BLaER1 treated with 17β-estradiol and CSF1 and Interleukin-3, amounts not matched to agents 10 nM and 100 nM (cell line): ENCODE measurements around the gene SLC9C1.

ENCODE experiments used
- H3K27ac ChIP-seq, 11 experiments: shearing (Covaris generic); formaldehyde crosslinking; 2 replicates each; pipeline ENCODE4 v1.8.1; 2022
- H3K27me3 ChIP-seq, 11 experiments: shearing (Covaris generic); formaldehyde crosslinking; 2 replicates each; pipeline ENCODE4 v1.8.1; 2022
- H3K36me3 ChIP-seq, 11 experiments: shearing (Covaris generic); formaldehyde crosslinking; 2 replicates each; pipeline ENCODE4 v1.8.1; 2022
- H3K4me1 ChIP-seq, 10 experiments: shearing (Covaris generic); formaldehyde crosslinking; 2 replicates each; pipeline ENCODE4 v1.8.1; 2022
- H3K4me2 ChIP-seq, 11 experiments: shearing (Covaris generic); formaldehyde crosslinking; 2 replicates each; pipeline ENCODE4 v1.8.1; 2022
- H3K4me3 ChIP-seq, 10 experiments: shearing (Covaris generic); formaldehyde crosslinking; 2 replicates each; pipeline ENCODE4 v1.8.1; 2022
- H3K9ac ChIP-seq, 11 experiments: shearing (Covaris generic); formaldehyde crosslinking; 2 replicates each; pipeline ENCODE4 v1.8.1; 2022
- H3K9me3 ChIP-seq, 11 experiments: shearing (Covaris generic); formaldehyde crosslinking; replicated peaks in 1 of 11; 2 replicates each; pipeline ENCODE4 v1.8.1; 2022
- H4K20me1 ChIP-seq, 11 experiments: shearing (Covaris generic); formaldehyde crosslinking; 2 replicates each; pipeline ENCODE4 v1.8.1; 2022
- Cebpa-rat ChIP-seq, 11 experiments: shearing (Covaris generic); IDR thresholded peaks; 2 replicates each; pipeline ENCODE4 v1.8.1; 2022

Gene SLC9C1

GRCh38 chr3:112175646-112176045, 118.4 kb downstream of the SLC9C1 start:
- no peak overlapping the region for H3K4me3 ChIP-seq
- H3K9ac ChIP-seq: no peak overlapping the region
- no peak overlapping the region for H3K4me2 ChIP-seq
- no peak overlapping the region for H3K27ac ChIP-seq
- no peaks in the 10 kb centered on the region for H3K4me1 ChIP-seq
- peaks cover 0 to 13% (median 7%) of the 10 kb centered on the region in 11 experiments; a peak in 6 of 22 replicates for H3K9me3 ChIP-seq
- no peak for TF ChIP-seq Cebpa-rat (IDR thresholded peaks at IDR 0.05)
- H3K27me3 ChIP-seq: no peaks in the 10 kb centered on the region
- no peaks in the 10 kb centered on the region for H3K36me3 ChIP-seq
- no peaks in the 10 kb centered on the region for H4K20me1 ChIP-seq

GRCh38 chr3:112175037-112175436, 119.0 kb downstream of the SLC9C1 start:
- TF ChIP-seq Cebpa-rat (IDR thresholded peaks at IDR 0.05): no peak
- Histone ChIP-seq H3K4me1 (no peaks in the 10 kb centered on the region), H3K36me3 (no peaks in the 10 kb centered on the region), H3K9ac (no peak overlapping the region), H3K9me3 (peaks cover 0 to 13% (median 7%) of the 10 kb centered on the region in 11 experiments; a peak in 6 of 22 replicates), H3K27me3 (no peaks in the 10 kb centered on the region), H3K4me2 (no peak overlapping the region), H3K4me3 (no peak overlapping the region), H4K20me1 (no peaks in the 10 kb centered on the region), H3K27ac (no peak overlapping the region)

- Histone ChIP-seq H3K27me3 (no peaks in the 10 kb centered on the region), H3K4me2 (no peak overlapping the region), H3K9ac (no peak overlapping the region), H3K36me3 (no peaks in the 10 kb centered on the region), H3K4me3 (no peak overlapping the region), H3K27ac (no peak overlapping the region), H3K4me1 (no peaks in the 10 kb centered on the region), H4K20me1 (no peaks in the 10 kb centered on the region), H3K9me3 (peaks cover 2 to 16% (median 8%) of the 10 kb centered on the region in 11 experiments; a peak in 15 of 22 replicates)
- no peak for TF ChIP-seq Cebpa-rat (IDR thresholded peaks at IDR 0.05)
Observed at GRCh38 chr3:112171144-112171543, 122.9 kb downstream of the SLC9C1 start.

- no peaks in the 10 kb centered on the region for H3K27me3 ChIP-seq
- no peak overlapping the region for H3K27ac ChIP-seq
- TF ChIP-seq Cebpa-rat (IDR thresholded peaks at IDR 0.05): no peak
- H3K4me1 ChIP-seq: no peaks in the 10 kb centered on the region
- peaks cover 7 to 17% (median 10%) of the 10 kb centered on the region in 11 experiments; a peak in 17 of 22 replicates for H3K9me3 ChIP-seq
- H3K4me2 ChIP-seq: no peak overlapping the region
- no peak overlapping the region for H3K4me3 ChIP-seq
- no peaks in the 10 kb centered on the region for H4K20me1 ChIP-seq
- no peak overlapping the region for H3K9ac ChIP-seq
- H3K36me3 ChIP-seq: no peaks in the 10 kb centered on the region
Observed at GRCh38 chr3:112170046-112170445, 124.0 kb downstream of the SLC9C1 start.

GRCh38 chr3:112167758-112168157, 126.3 kb downstream of the SLC9C1 start:
- peaks cover 7 to 11% (median 10%) of the 10 kb centered on the region in 11 experiments; a peak in 16 of 22 replicates for H3K9me3 ChIP-seq
- H4K20me1 ChIP-seq: no peaks in the 10 kb centered on the region
- H3K4me1 ChIP-seq: no peaks in the 10 kb centered on the region
- H3K27me3 ChIP-seq: no peaks in the 10 kb centered on the region
- H3K27ac ChIP-seq: no peak overlapping the region
- no peak overlapping the region for H3K9ac ChIP-seq
- no peak for TF ChIP-seq Cebpa-rat (IDR thresholded peaks at IDR 0.05)
- H3K4me3 ChIP-seq: no peak overlapping the region
- no peak overlapping the region for H3K4me2 ChIP-seq
- no peaks in the 10 kb centered on the region for H3K36me3 ChIP-seq

- Histone ChIP-seq H3K9me3 (peaks cover 46 to 57% (median 53%) of the 10 kb centered on the region in 11 experiments), H3K4me3 (no peak overlapping the region), H4K20me1 (no peaks in the 10 kb centered on the region), H3K27me3 (no peaks in the 10 kb centered on the region), H3K36me3 (no peaks in the 10 kb centered on the region), H3K4me1 (no peaks in the 10 kb centered on the region), H3K4me2 (no peak overlapping the region), H3K27ac (no peak overlapping the region), H3K9ac (no peak overlapping the region)
- no peak for TF ChIP-seq Cebpa-rat (IDR thresholded peaks at IDR 0.05)
Observed at GRCh38 chr3:112149136-112149535, 144.9 kb downstream of the SLC9C1 start.

- TF ChIP-seq Cebpa-rat (IDR thresholded peaks at IDR 0.05): no peak
- Histone ChIP-seq H3K27ac (no peak overlapping the region), H3K9me3 (peaks cover 32 to 49% (median 41%) of the 10 kb centered on the region in 11 experiments), H3K4me2 (no peak overlapping the region), H3K9ac (no peak overlapping the region), H4K20me1 (no peaks in the 10 kb centered on the region), H3K27me3 (no peaks in the 10 kb centered on the region), H3K4me1 (peaks cover 0 to 2% (median 0%) of the 10 kb centered on the region in 10 experiments; a peak in 7 of 20 replicates), H3K36me3 (no peaks in the 10 kb centered on the region), H3K4me3 (no peak overlapping the region)
Observed at GRCh38 chr3:112143689-112144088, 150.3 kb downstream of the SLC9C1 start.

GRCh38 chr3:112143251-112143650, 150.8 kb downstream of the SLC9C1 start:
- Histone ChIP-seq H3K4me2 (no peak overlapping the region), H3K27ac (no peak overlapping the region), H3K4me3 (no peak overlapping the region), H3K36me3 (no peaks in the 10 kb centered on the region), H3K27me3 (no peaks in the 10 kb centered on the region), H3K9ac (no peak overlapping the region), H3K9me3 (peaks cover 28 to 45% (median 37%) of the 10 kb centered on the region in 11 experiments), H3K4me1 (peaks cover 0 to 6% (median 4%) of the 10 kb centered on the region in 10 experiments; a peak in 10 of 20 replicates), H4K20me1 (no peaks in the 10 kb centered on the region)
- no peak for TF ChIP-seq Cebpa-rat (IDR thresholded peaks at IDR 0.05)

GRCh38 chr3:112141293-112141692, 152.7 kb downstream of the SLC9C1 start:
- Histone ChIP-seq H3K27ac (no peak overlapping the region), H4K20me1 (no peaks in the 10 kb centered on the region), H3K36me3 (no peaks in the 10 kb centered on the region), H3K9ac (no peak overlapping the region), H3K4me1 (peaks cover 15 to 26% (median 24%) of the 10 kb centered on the region in 10 experiments), H3K9me3 (peaks cover 14 to 27% (median 20%) of the 10 kb centered on the region in 11 experiments), H3K4me3 (no peak overlapping the region), H3K4me2 (no peak overlapping the region), H3K27me3 (no peaks in the 10 kb centered on the region)
- TF ChIP-seq Cebpa-rat (IDR thresholded peaks at IDR 0.05): no peak

- H4K20me1 ChIP-seq: no peaks in the 10 kb centered on the region
- TF ChIP-seq Cebpa-rat (IDR thresholded peaks at IDR 0.05): no peak
- no peak overlapping the region for H3K27ac ChIP-seq
- H3K4me2 ChIP-seq: no peak overlapping the region
- no peak overlapping the region for H3K4me3 ChIP-seq
- peaks cover 15 to 33% (median 29%) of the 10 kb centered on the region in 10 experiments for H3K4me1 ChIP-seq
- no peaks in the 10 kb centered on the region for H3K36me3 ChIP-seq
- H3K27me3 ChIP-seq: no peaks in the 10 kb centered on the region
- H3K9me3 ChIP-seq: peaks cover 14 to 26% (median 17%) of the 10 kb centered on the region in 11 experiments
- H3K9ac ChIP-seq: no peak overlapping the region
Observed at GRCh38 chr3:112140584-112140983, 153.4 kb downstream of the SLC9C1 start.
